GM19240 (cell line): ENCODE data around the gene NTRK1.

Experiments
- DNase-seq: peaks from one replicate; pipeline ENCODE4 v3.0.0; 2011; ENCODE audit warnings: low spot score; ENCODE audit not compliant: insufficient read length

The NTRK1 gene

GRCh38 chr1:156879876-156880275, 19.2 kb downstream of the NTRK1 start:
- DNase-seq: no peak

- no peak for DNase-seq
Measured at GRCh38 chr1:156880473-156880872, 19.8 kb downstream of the NTRK1 start.

- no peak for DNase-seq
Measured at GRCh38 chr1:156881101-156881500, 20.4 kb downstream of the NTRK1 start.

GRCh38 chr1:156881663-156882062, 21.0 kb downstream of the NTRK1 start:
- DNase-seq: no peak

- no peak for DNase-seq
Measured at GRCh38 chr1:156882543-156882942, 21.9 kb downstream of the NTRK1 start.

- no peak for DNase-seq
Measured at GRCh38 chr1:156883919-156884318, 23.3 kb downstream of the NTRK1 start.

GRCh38 chr1:156884560-156885184, 24.0 kb downstream of the NTRK1 start:
- no peak for DNase-seq

- DNase-seq: no peak
Measured at GRCh38 chr1:156885314-156885713, 24.6 kb downstream of the NTRK1 start.

- DNase-seq: no peak
Measured at GRCh38 chr1:156885880-156886355, 25.3 kb downstream of the NTRK1 start.

- no peak for DNase-seq
Measured at GRCh38 chr1:156886583-156887281, 26.1 kb downstream of the NTRK1 start.

GRCh38 chr1:156887317-156887716, 26.7 kb downstream of the NTRK1 start:
- DNase-seq: no peak

GRCh38 chr1:156887734-156888133, 27.1 kb downstream of the NTRK1 start:
- no peak for DNase-seq

- DNase-seq: peak; percentile 77
Measured at GRCh38 chr1:156889802-156890580, 29.3 kb downstream of the NTRK1 start.

GRCh38 chr1:156892190-156893047, 31.8 kb downstream of the NTRK1 start:
- DNase-seq: peak; percentile 80

GRCh38 chr1:156893048-156893953, 32.6 kb downstream of the NTRK1 start, which contains the start of gene PEAR1:
Gene PEAR1, plus strand, starts transcription at chr1:156893718. Its CDS starts 10,209 bp downstream, at chr1:156903927.
- DNase-seq: no peak

- DNase-seq: no peak
Measured at GRCh38 chr1:156894001-156894400, 33.3 kb downstream of the NTRK1 start.

GRCh38 chr1:156894711-156895454, 34.2 kb downstream of the NTRK1 start:
- DNase-seq: no peak

GRCh38 chr1:156895455-156895812, 34.8 kb downstream of the NTRK1 start:
- no peak for DNase-seq

GRCh38 chr1:156895927-156896326, 35.3 kb downstream of the NTRK1 start:
- no peak for DNase-seq
